ENCODE results near the gene WNT6. TPM values are rescaled to one million over a fixed set of nuclear protein-coding genes. Genes with fewer than 3 reads are reported as not detected.

Gene WNT6
- total RNA-seq, 1 donor from 2014 or later: not detected

GRCh38 chr2:218904176-218904575 lies 44.6 kb downstream of the WNT6 start:
- Mint-ChIP-seq H3K27me3 (peaks cover 59% of the 10 kb centered on the region), H3K4me1 (peaks cover 3% of the 10 kb centered on the region), H3K36me3 (ENCODE audit: low read depth) (no peaks in the 10 kb centered on the region), H3K27ac (no peak overlapping the region), H3K9me3 (no peaks in the 10 kb centered on the region), H3K4me3 (no peak overlapping the region)
- no peak for DNase-seq
- intact Hi-C loops (cut with micrococcal nuclease): no loop called here

GRCh38 chr2:218908721-218909619 lies 49.4 kb downstream of the WNT6 start:
- intact Hi-C loops (cut with micrococcal nuclease): loop anchor here (1.0 kb wide), 2 partner anchors 13 to 198 kb away; no protein-coding TSS in a partner anchor

GRCh38 chr2:218910741-218911140 lies 51.1 kb downstream of the WNT6 start:
- H3K36me3 Mint-ChIP-seq (ENCODE audit: low read depth): no peaks in the 10 kb centered on the region
- H3K9me3 Mint-ChIP-seq: no peaks in the 10 kb centered on the region
- no peak overlapping the region for H3K4me3 Mint-ChIP-seq
- intact Hi-C loops (cut with micrococcal nuclease): no loop called here
- no peak for DNase-seq
- H3K27ac Mint-ChIP-seq: no peak overlapping the region
- H3K27me3 Mint-ChIP-seq: peaks cover 30% of the 10 kb centered on the region
- peaks cover 6% of the 10 kb centered on the region for H3K4me1 Mint-ChIP-seq

More at GRCh38 chr2:218908721-218909619, 49.4 kb downstream of the WNT6 start:
- H3K27ac Mint-ChIP-seq: peak overlapping the region; percentile 83
- H3K4me1 Mint-ChIP-seq: peaks cover 6% of the 10 kb centered on the region
- peak; percentile 96 for DNase-seq
- H3K36me3 Mint-ChIP-seq (ENCODE audit: low read depth): no peaks in the 10 kb centered on the region
- peak overlapping the region; percentile 82 for H3K4me3 Mint-ChIP-seq
- no peaks in the 10 kb centered on the region for H3K9me3 Mint-ChIP-seq
- peaks cover 34% of the 10 kb centered on the region for H3K27me3 Mint-ChIP-seq

- intact Hi-C loops (cut with micrococcal nuclease): no loop called here
- DNase-seq: no peak
- Mint-ChIP-seq H3K27me3 (peaks cover 23% of the 10 kb centered on the region), H3K4me3 (no peak overlapping the region), H3K27ac (no peak overlapping the region), H3K4me1 (no peaks in the 10 kb centered on the region), H3K36me3 (ENCODE audit: low read depth) (no peaks in the 10 kb centered on the region), H3K9me3 (peaks cover 4% of the 10 kb centered on the region)
These were observed 60.9 kb downstream of the WNT6 start for GRCh38 chr2:218920504-218920903.

Other genes with a start within 250 kb of the WNT6 start
- gene ZNF142, start 200.2 kb upstream of the WNT6 start, total RNA-seq: 59.6 and 60.9 TPM in 2 replicates
- gene BCS1L, start 200.1 kb upstream of the WNT6 start, total RNA-seq: 92.9 and 94.4 TPM in 2 replicates
- gene RNF25, start 187.8 kb upstream of the WNT6 start, total RNA-seq: 23.6 and 28.8 TPM in 2 replicates
- 20.2 and 21.3 TPM in 2 replicates for gene STK36, start 187.7 kb upstream of the WNT6 start, total RNA-seq
- 66.1 and 71.2 TPM in 2 replicates for gene TTLL4, start 149.0 kb upstream of the WNT6 start, total RNA-seq
- gene CYP27A1, start 77.7 kb upstream of the WNT6 start, total RNA-seq: 0.09 TPM in 1 of 2 replicates, not detected in the other
- gene PRKAG3, start 28.0 kb upstream of the WNT6 start, total RNA-seq: not detected in 2 replicates
- gene WNT10A, start 21.0 kb downstream of the WNT6 start, total RNA-seq: 0.12 and 0.28 TPM in 2 replicates
- gene CDK5R2, start 99.9 kb downstream of the WNT6 start, total RNA-seq: not detected in 2 replicates
- not detected in 2 replicates for gene FEV, start 125.4 kb downstream of the WNT6 start, total RNA-seq
- gene CRYBA2, start 133.6 kb downstream of the WNT6 start, total RNA-seq: not detected in 2 replicates
- gene CFAP65, start 181.7 kb downstream of the WNT6 start, total RNA-seq: not detected in 2 replicates
- gene IHH, start 201.1 kb downstream of the WNT6 start, total RNA-seq: not detected in 2 replicates